Lower leg skin (tissue), 4 donors: ENCODE data around the gene KIN. TPM values are rescaled to one million over a fixed set of nuclear protein-coding genes. Genes with fewer than 3 reads are reported as not detected.

ENCODE experiments used
- DNase-seq, 2 donors: peaks; one replicate each; pipeline ENCODE4 v3.0.0-alpha.2; 2019; ENCODE audit warnings: low spot score in 2 of 2
- H3K4me3 ChIP-seq: fragments of 200-600 bp; sonication (generic); 2 replicates; pipeline ENCODE4 v1.5.1; 2017; ENCODE audit warnings: mild to moderate bottlenecking, low read depth; ENCODE audit not compliant: poor library complexity, severe bottlenecking
- POLR2A ChIP-seq, 2 donors: fragments of 450-650 bp; IDR thresholded peaks; one replicate each; pipeline ENCODE4 v1.6.1; 2016 to 2017; ENCODE audit warnings: antibody characterized with exemption in 2 of 2, mild to moderate bottlenecking in 1 of 2, moderate library complexity in 1 of 2
- WGBS, 2 donors: methylation state at CpG; one replicate each; pipeline ENCODE4 v1.1.5; 2018; 5-methylcytosine and 5-hydroxymethylcytosine counted together
- intact Hi-C: fragments of 100-400 bp; cut with DNase I; formaldehyde crosslinking; loops from one replicate; pipeline ENCODE4 v1.15.0; 2023; ENCODE audit warnings: low total_unique reads
- total RNA-seq, 4 donors: library from RNA; depleted of rRNA; stranded (reverse); fragments of >200 nt; gene quantifications; one replicate each; pipeline ENCODE4 v1.1.0, GENCODE V29; 2016
- TF ChIP-seq, protein P1 (sequence below), 3 donors: fragments of 450-650 bp; IDR thresholded peaks; one replicate each; pipeline ENCODE4 v1.5.1; 2016; ENCODE audit warnings: antibody characterized with exemption in 3 of 3, mild to moderate bottlenecking in 3 of 3, moderate library complexity in 2 of 3

Gene KIN
- total RNA-seq, 4 donors from 2014 or later, result 7.0 to 10.3 (median 8.2) TPM

- no peak overlapping the region for H3K4me3 ChIP-seq
- DNase-seq, result no peak
- intact Hi-C loops, result no loop called here
- TF ChIP-seq, protein P1, sequence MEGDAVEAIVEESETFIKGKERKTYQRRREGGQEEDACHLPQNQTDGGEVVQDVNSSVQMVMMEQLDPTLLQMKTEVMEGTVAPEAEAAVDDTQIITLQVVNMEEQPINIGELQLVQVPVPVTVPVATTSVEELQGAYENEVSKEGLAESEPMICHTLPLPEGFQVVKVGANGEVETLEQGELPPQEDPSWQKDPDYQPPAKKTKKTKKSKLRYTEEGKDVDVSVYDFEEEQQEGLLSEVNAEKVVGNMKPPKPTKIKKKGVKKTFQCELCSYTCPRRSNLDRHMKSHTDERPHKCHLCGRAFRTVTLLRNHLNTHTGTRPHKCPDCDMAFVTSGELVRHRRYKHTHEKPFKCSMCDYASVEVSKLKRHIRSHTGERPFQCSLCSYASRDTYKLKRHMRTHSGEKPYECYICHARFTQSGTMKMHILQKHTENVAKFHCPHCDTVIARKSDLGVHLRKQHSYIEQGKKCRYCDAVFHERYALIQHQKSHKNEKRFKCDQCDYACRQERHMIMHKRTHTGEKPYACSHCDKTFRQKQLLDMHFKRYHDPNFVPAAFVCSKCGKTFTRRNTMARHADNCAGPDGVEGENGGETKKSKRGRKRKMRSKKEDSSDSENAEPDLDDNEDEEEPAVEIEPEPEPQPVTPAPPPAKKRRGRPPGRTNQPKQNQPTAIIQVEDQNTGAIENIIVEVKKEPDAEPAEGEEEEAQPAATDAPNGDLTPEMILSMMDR (IDR thresholded peaks at IDR 0.05), result no peak
- TF ChIP-seq POLR2A (IDR thresholded peaks at IDR 0.05), result no peak
- WGBS, 2 donors, result 85 to 92% methylated on average over 8 of the region's 8 CpGs
Measured at GRCh38 chr10:7744307-7744706, 43.5 kb downstream of the KIN start.

DNA sequence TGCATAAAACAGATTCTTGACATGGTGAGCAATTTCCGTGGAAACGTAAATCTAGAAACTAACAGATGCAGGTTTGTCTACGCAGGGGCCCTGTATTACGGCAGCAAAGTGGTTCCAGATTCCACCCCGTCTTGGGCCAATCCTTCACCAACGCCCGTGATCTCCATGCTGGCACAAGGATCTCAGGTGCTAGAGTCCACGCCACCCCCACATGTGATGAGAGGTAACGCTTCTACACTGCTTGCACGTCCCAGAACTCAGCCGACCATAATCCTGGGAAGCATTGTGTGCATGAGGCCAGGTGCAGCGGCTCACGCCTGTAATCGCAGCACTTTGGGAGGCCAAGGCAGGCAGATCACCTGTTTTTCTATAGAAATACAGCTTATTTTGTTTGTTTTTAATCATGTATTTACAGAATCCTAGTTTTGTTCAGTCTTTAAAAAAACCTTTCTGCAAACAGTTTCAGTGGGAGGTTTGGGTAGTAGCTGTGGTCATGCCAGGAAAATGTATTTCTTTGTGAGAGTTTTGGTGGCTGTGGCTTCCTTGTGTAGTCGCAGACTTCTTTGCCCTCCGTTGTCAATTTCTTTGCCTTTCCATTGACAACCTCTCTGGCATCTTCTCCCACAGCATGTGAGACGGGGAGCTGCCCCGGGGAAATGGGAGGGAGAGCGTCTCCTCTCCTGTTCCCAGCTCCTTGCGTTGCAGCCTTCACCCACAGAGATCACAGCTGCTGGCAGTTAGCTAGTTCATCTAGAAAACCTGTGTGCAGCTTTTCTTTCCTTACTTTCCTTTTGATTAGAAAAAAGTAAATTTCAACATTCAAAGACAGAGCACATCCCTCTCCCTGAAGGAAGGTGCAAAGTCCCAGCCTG, 49.0 kb downstream of the KIN start:
- WGBS, 2 donors, result 67 to 69% methylated on average over 20 of the region's 20 CpGs
- intact Hi-C loops, result no loop called here
- no peak overlapping the region for H3K4me3 ChIP-seq
- DNase-seq, result no peak
- TF ChIP-seq, protein P1 (IDR thresholded peaks at IDR 0.05), result no peak
- no peak for TF ChIP-seq POLR2A (IDR thresholded peaks at IDR 0.05)

- intact Hi-C loops, result no loop called here
Measured at GRCh38 chr10:7734821-7735220, 53.0 kb downstream of the KIN start.

GRCh38 chr10:7722927-7723529, 64.8 kb downstream of the KIN start:
- no peak overlapping the region for H3K4me3 ChIP-seq
- intact Hi-C loops, result no loop called here
- TF ChIP-seq POLR2A (IDR thresholded peaks at IDR 0.05), result no peak
- TF ChIP-seq, protein P1 (IDR thresholded peaks at IDR 0.05), result no peak
- DNase-seq, result no peak
- WGBS, 2 donors, result 90 to 91% methylated on average over 18 of the region's 18 CpGs

More at GRCh38 chr10:7734821-7735220, 53.0 kb downstream of the KIN start:
- no peak for DNase-seq
- no peak overlapping the region for H3K4me3 ChIP-seq
- TF ChIP-seq POLR2A (IDR thresholded peaks at IDR 0.05), result no peak
- TF ChIP-seq, protein P1 (IDR thresholded peaks at IDR 0.05), result no peak
- 89 to 94% methylated on average over 11 to 13 of the region's 13 CpGs for WGBS, 2 donors

DNA sequence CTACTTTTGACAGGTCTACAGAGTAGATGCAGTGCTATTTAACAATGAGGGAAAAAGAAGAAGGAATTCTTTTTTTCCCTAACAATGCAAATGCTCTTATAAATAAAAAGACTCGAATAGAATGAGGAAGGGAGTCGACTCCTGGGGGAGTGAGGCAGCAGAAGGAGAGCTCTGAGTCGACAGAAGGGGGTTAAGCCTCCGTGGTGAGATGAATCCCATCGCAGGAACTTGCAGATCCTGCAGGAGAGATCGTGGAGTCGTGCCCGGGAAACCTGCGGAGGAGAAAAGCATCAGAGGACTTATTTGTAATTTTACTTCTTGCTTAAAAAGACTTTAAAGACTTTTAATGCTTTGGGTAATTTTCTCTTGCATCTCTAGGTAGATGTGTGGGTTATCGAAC, 67.3 kb downstream of the KIN start:
- TF ChIP-seq POLR2A (IDR thresholded peaks at IDR 0.05), result no peak
- TF ChIP-seq, protein P1 (IDR thresholded peaks at IDR 0.05), result no peak
- WGBS, 2 donors, result 75 to 78% methylated on average over 10 of the region's 10 CpGs
- no peak overlapping the region for H3K4me3 ChIP-seq
- intact Hi-C loops, result no loop called here
- no peak for DNase-seq
